GM18867 (cell line): ENCODE data around the gene PLCB1.
"Not testable (repeated sequence)": the region's sequence is repeated elsewhere in the genome, so short reads cannot be mapped to it uniquely, and the experiment has no call there.

Experiments
- ATAC-seq: cut with Tn5 transposase; IDR thresholded peaks from one replicate; pipeline ENCODE4 v1.9.1; 2021; ENCODE audit warnings: mild to moderate bottlenecking, moderate library complexity; ENCODE audit not compliant: unreplicated experiment

PLCB1 gene

DNA sequence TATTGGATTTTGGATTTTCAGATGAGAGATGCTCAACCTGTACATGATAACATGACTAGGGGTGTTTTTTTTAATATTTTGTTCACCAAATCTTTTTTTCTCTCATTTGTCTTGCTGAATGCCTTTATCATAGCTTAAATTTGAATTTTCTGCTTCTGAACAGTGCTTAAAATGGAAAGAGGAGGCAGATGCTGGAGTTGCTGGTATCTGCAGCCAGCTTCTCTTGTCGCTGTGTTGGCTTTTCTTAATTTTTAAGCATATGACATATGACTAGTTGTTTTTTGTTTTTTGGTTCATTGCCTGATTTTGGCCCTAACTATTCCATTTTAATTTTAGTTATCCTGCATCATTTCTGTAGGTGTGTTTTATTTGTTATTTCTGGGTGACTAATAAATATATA is 196.1 kb downstream of the PLCB1 start:
- ATAC-seq: no peak

DNA sequence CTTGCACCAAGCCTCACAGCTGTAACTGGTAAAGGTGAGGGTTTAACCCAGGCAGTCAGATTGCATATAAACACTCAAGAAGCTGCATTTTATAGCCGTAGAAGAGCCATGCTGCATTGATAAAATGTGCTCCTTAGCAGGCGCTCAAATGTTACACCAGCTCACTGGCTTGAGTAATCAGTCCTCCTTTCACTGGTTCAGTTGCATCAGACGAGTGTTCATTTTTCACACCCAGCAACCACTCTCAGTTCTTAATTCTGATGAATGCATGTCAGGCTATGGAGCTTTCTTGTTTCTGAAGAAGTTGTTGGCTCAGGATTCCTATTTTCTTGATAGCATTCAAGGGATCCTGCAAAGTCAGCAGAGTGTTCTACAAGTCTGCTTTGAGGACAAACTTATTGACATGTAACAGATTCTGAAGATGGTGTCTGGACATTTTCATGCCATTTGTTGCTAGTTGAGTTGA is 198.3 kb downstream of the PLCB1 start:
- no peak for ATAC-seq

- no peak for ATAC-seq
Observed at GRCh38 chr20:8330785-8331695, 199.0 kb downstream of the PLCB1 start.

- no peak for ATAC-seq
Observed at GRCh38 chr20:8331740-8332412, 199.8 kb downstream of the PLCB1 start.

- no peak for ATAC-seq
Observed at GRCh38 chr20:8334641-8335040, 202.6 kb downstream of the PLCB1 start.

DNA sequence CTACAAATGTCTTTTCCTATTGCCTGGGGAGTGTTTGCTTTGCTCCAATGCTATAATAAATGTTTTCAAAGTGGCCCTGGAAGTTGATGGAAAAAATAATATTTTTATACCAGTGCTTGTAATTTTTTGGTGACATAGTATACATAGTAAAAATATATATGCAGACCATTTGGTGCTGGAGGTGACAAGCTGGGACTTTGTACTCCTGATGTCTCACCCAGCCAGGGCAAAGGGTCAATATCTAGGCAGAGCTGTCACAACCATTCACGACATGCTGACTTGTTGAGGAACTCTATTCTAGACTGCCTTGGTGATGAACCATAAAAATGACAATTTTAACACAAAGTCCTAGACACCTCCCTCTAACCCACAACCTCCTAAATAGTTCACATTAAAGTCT is 203.0 kb downstream of the PLCB1 start:
- no peak for ATAC-seq

DNA sequence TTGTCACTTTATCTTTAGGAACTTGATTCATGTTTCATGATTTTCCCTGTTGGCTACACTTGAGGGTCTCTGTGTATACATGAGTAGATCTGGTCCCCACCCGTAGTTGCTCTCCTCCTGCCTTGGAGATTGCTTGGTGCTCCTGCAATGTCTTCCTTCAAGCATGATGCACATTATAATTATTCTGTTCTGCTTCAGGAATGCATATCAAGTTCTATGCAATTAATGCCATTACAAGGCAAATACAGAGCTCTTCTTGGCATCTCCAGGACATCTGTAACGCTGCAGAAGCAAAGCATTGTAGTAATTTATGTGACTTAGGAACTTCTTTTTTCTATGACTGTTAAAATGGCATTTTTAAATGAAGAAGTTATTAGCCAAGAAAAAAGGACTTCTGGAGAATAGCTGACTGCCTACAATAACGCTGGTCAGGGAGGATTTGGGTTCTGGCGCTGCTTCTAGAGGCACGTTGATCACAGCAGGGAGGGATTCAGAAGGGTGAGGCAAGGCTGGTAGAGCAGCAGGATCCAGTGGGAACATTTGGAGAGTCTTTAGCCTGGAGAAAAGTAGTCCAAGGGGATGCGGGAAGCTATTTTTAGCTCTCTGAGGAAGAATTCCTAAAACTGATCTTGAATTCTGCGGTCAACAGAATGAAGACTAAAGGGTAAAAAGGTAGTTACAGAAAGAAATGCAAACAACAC is 203.6 kb downstream of the PLCB1 start:
- no peak for ATAC-seq

DNA sequence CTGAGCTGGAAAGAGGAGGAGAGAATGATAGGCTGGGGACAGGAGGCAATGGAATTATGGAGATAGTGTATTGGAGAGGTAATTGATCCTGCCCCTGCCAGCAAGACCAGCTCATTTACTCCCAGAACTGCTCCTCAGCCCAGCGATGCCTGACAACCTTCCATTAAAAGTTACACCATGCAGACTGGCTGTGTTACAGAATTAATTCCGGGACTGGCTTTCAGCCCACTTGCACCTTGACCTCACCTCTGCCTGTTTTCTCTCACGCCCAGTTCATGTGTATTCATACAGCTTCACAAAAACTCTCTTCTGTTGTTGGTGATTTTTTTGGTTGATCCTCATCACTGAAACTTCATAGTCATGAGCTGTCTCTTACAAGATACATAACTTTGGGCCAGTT is 207.3 kb downstream of the PLCB1 start:
- no peak for ATAC-seq

GRCh38 chr20:8342391-8342790 is 210.3 kb downstream of the PLCB1 start:
- no peak for ATAC-seq

DNA sequence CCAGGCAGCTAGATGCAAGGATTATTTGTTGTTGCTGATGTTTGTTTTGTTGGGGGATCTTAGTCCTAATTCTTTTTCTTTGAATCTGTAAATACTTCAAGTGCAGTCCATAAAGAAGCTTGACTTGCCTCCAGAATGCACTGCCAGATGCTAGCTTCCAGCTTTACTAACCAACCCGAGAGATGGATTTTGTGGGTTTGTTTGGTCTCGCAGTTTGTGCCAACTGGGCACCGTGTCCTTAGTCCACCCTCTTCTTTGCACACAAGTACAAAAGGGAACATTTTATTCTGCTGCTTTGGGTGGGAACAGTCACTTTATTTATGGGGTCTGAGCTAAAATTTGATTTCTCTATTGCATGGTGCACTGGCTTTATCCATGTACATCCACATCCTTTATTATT is 212.0 kb downstream of the PLCB1 start:
- no peak for ATAC-seq

- ATAC-seq: no peak
Observed at GRCh38 chr20:8344631-8345030, 212.6 kb downstream of the PLCB1 start.

DNA sequence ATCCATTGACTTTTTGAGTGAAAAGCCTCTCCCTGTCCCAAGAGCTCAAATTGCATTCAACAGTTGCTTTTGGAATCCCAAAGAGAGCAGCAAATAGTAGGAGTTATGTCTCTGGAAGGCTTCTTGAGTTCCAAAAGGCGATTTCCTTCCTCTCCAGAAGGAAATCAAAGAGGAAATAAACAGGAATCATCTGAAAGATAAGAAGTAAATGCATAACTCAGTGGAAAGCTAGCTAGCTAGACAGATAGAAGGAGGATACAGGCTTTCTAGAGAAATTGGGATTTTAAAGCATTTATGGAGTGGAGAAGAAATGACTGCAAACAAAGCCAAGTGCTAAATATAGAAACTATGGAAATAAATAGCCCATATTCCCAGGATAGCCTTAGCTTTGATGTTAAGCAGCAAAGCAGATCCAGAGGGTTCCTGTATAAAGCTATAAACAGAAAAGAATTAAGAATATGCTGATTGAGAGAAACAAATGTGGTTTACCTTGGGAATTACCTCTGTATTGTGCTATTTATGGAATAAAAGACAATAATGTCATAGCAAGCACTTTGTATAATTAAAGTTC is 214.7 kb downstream of the PLCB1 start:
- ATAC-seq: no peak

DNA sequence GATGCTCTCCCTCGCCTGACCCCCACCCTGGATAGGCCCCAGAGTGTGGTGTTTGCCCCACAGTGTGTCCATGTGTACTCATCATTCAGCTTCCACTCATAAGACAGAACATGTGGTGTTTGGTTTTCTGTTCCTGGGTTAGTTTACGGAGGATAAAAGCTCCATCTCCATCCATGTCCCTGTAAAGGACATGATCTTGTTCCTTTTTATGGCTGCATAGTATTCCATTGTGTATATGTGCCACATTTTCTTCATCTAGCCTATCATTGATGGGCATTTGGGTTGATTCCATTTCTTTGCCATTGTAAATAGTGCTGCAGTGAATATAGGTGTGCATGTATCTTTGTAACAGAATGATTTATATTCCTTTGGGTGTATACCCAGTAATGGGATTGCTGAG is 218.2 kb downstream of the PLCB1 start:
- not testable (repeated sequence) for ATAC-seq

DNA sequence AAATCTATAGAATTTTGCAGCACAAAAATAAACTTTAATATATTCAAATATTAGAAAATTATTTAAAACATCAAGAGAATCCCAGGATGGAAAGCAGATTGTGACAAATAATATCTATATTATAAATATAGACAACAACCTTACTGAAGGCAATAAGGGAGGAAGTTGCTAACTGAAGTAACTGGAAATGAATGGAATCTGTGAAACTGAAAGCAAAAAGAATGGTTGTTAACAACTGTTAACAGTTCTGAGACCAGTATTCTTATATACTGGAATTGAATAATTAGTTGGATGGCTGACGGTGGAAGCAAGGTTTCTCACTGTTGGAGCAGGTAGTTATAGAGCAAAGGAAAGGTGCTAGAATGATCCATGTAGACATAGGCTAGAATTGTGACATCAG is 220.4 kb downstream of the PLCB1 start:
- ATAC-seq: no peak

GRCh38 chr20:8353512-8353911 is 221.4 kb downstream of the PLCB1 start:
- no peak for ATAC-seq

DNA sequence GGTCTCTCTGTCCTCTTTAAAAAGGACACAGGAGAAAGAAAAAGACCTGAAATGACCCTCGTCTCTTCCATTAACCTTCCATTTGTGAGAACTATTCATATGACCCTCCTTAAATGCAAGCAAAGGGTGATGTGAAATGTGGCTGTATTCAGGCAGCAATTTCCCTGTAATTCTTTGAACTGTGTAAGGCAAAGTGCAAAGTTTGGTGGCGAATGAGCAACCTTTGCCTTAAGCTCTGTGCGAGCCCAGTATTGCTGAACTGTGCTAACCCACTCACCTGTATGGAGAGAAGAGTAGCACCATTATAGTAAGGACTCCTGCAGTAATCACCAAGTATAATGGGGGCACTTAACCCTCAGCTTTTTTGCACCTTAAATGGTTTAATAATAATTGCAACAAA is 223.4 kb downstream of the PLCB1 start:
- no peak for ATAC-seq

DNA sequence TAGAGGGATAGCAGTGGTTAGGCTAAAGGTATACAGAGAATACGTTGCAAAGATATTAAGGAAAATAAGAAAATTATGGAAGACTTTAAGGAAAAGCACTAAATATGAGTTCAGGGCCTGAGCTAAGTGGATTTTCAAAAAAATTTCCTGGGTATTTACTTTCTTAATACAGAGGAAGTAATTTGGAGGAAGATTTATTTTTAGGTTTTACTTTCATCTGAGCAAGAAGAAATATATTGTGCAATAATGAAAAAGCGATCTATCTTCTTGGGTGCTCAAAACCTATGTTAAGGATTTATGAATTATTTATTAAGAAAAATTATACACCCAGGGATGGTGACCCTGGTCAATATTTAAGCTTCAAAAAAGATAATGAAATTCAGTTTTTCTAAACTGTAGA is 224.7 kb downstream of the PLCB1 start:
- ATAC-seq: no peak

DNA sequence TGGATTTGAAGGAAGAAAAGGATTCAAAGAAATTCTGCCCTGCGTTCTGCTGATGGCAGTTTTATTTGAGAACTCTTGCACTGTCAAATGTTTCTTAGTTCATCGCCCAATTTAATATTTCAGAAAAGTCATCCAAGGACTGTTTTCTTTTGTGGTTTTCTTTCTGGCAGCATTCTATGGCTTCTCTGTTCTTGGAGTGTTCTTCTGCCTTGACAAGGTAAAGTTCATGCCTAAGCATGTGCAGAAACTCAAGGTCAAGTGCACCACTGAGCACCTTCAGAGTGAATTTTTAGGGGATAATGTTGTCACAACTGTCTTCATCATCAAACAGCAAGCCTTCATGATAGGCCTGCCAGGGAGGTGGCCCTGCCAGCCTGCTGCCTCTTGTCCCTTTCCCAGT is 225.6 kb downstream of the PLCB1 start:
- no peak for ATAC-seq

- no peak for ATAC-seq
Observed at GRCh38 chr20:8360035-8360434, 228.0 kb downstream of the PLCB1 start.

DNA sequence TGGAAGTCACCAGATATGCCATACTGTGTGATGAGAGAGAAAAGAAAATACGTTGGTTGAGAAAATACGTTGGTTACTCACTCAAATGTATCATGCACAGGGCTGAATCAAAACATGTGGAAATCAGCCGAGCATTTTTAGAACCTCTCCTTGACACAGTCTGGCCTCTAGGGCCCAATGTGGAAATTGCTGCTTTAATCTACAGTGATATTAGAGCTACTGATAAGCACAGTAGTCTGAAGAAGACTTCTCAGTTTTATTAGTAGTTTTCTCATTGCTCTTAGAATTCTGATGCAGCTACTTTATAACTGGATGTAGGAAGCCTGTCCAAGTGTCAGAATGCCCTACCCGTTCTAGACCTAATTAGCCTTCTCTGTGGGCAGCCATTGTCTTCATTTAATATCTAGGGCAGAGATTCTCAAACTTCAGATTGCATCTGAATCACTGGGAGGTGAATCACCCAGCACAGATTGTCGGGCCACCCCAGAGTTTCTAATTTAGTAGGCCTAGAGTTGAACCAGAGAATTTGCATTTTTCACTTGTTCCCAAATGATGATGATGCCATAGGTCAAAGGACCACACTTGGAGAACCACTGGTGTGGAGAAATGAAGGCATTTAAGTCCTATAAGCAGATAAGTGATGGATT is 229.1 kb downstream of the PLCB1 start:
- ATAC-seq: no peak

- no peak for ATAC-seq
Observed at GRCh38 chr20:8361779-8362178, 229.7 kb downstream of the PLCB1 start.
